Mesothelial cell of epicardium (in vitro differentiated cells): ENCODE results near the gene AK9. TPM values are rescaled to one million over a fixed set of nuclear protein-coding genes. Genes with fewer than 3 reads are reported as not detected.

ENCODE experiments used
- DNase-seq, 2 experiments: peaks; one replicate each; pipeline ENCODE4 v3.0.0; 2021; ENCODE audit warnings: low spot score in 2 of 2; ENCODE audit not compliant: unreplicated experiment in 2 of 2
- H3K27ac Mint-ChIP-seq: 2 replicates; pipeline ENCODE4 v1.8.0; 2021; ENCODE audit warnings: mixed read lengths
- H3K27me3 Mint-ChIP-seq: 2 replicates; pipeline ENCODE4 v1.8.0; 2021; ENCODE audit warnings: low read depth, mixed read lengths
- H3K36me3 Mint-ChIP-seq: 2 replicates; pipeline ENCODE4 v1.8.0; 2021; ENCODE audit warnings: mixed read lengths
- H3K4me1 Mint-ChIP-seq: 2 replicates; pipeline ENCODE4 v1.8.0; 2021; ENCODE audit warnings: mixed read lengths
- H3K4me3 Mint-ChIP-seq: 2 replicates; pipeline ENCODE4 v1.8.0; 2021; ENCODE audit warnings: mild to moderate bottlenecking, moderate library complexity, mixed read lengths
- H3K9me3 Mint-ChIP-seq: 2 replicates; pipeline ENCODE4 v1.8.0; 2021; ENCODE audit warnings: mixed read lengths
- total RNA-seq: library from RNA; stranded (reverse); gene quantifications from 3 replicates; pipeline ENCODE4 v1.2.1, GENCODE V29; 2021
- TF ChIP-seq, protein P1 (sequence below): fragments of 200-600 bp; sonication (generic); IDR thresholded peaks from one replicate; pipeline ENCODE4 v1.5.0; 2021; ENCODE audit warnings: antibody characterized with exemption; ENCODE audit not compliant: unreplicated experiment

Gene AK9
- total RNA-seq, 1 donor from 2014 or later = 6.7 TPM

DNA sequence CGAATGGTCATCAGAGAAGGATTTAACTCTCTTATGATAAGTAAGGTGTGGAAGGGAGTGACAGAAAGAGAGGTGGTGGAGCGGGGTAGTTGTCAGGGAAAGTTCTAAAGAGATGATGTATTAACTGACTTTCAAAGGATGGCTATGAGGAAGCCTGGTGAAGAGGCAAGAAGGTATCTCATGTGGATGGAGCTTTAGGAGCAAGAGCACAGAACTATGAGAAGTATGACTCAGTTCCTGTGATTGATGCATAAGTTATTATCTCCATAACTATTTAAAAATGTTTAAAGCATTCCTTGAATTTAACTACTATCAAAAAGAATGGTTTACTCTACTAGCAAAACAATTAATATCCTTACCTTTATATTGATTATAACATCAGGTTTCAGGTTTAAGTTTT, 28.8 kb downstream of the AK9 start:
- no peak for DNase-seq
- Mint-ChIP-seq H3K4me1 (no peaks in the 10 kb centered on the region), H3K36me3 (no peaks in the 10 kb centered on the region), H3K27me3 (no peaks in the 10 kb centered on the region), H3K9me3 (no peaks in the 10 kb centered on the region), H3K27ac (no peak overlapping the region), H3K4me3 (no peak overlapping the region)
- TF ChIP-seq, protein P1, sequence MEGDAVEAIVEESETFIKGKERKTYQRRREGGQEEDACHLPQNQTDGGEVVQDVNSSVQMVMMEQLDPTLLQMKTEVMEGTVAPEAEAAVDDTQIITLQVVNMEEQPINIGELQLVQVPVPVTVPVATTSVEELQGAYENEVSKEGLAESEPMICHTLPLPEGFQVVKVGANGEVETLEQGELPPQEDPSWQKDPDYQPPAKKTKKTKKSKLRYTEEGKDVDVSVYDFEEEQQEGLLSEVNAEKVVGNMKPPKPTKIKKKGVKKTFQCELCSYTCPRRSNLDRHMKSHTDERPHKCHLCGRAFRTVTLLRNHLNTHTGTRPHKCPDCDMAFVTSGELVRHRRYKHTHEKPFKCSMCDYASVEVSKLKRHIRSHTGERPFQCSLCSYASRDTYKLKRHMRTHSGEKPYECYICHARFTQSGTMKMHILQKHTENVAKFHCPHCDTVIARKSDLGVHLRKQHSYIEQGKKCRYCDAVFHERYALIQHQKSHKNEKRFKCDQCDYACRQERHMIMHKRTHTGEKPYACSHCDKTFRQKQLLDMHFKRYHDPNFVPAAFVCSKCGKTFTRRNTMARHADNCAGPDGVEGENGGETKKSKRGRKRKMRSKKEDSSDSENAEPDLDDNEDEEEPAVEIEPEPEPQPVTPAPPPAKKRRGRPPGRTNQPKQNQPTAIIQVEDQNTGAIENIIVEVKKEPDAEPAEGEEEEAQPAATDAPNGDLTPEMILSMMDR = no peak

- H3K4me3 Mint-ChIP-seq = no peak overlapping the region
- TF ChIP-seq, protein P1 = no peak
Observed at GRCh38 chr6:109660526-109661320, 30.3 kb downstream of the AK9 start.

GRCh38 chr6:109655761-109656262, 35.2 kb downstream of the AK9 start:
- TF ChIP-seq, protein P1 = no peak
- Mint-ChIP-seq H3K9me3 (no peaks in the 10 kb centered on the region), H3K36me3 (peaks cover 4% of the 10 kb centered on the region), H3K4me3 (no peak overlapping the region), H3K27ac (peak overlapping the region; percentile 62), H3K4me1 (peaks cover 16% of the 10 kb centered on the region), H3K27me3 (peaks cover 2% of the 10 kb centered on the region)
- DNase-seq = no peak

More at GRCh38 chr6:109660526-109661320, 30.3 kb downstream of the AK9 start:
- H3K9me3 Mint-ChIP-seq = no peaks in the 10 kb centered on the region
- H3K36me3 Mint-ChIP-seq = no peaks in the 10 kb centered on the region
- no peak overlapping the region for H3K27ac Mint-ChIP-seq
- no peaks in the 10 kb centered on the region for H3K27me3 Mint-ChIP-seq
- DNase-seq = no peak
- peaks cover 4% of the 10 kb centered on the region for H3K4me1 Mint-ChIP-seq

DNA sequence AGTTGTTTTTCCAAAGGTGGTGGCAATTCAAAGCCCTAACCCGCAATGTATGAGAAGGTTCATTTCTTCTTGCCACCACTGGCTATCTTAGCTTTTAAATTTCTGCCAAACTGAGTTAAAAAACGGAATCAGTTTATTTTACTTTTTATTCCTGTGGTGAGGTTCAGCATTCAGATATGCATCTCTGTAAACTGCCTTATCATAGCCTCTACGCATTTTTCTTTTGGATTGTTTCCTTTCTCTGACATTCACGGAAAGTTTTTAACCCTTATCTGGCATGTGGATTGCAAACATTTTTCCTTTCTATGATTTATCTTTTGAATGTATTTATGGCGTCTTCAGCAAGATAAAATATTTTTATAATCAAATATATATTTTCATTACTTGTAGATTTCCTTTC, 37.7 kb downstream of the AK9 start:
- TF ChIP-seq, protein P1 = no peak
- Mint-ChIP-seq H3K9me3 (peaks cover under 1% of the 10 kb centered on the region), H3K27ac (no peak overlapping the region), H3K36me3 (peaks cover 4% of the 10 kb centered on the region), H3K4me3 (no peak overlapping the region), H3K4me1 (peaks cover 16% of the 10 kb centered on the region), H3K27me3 (peaks cover 2% of the 10 kb centered on the region)
- no peak for DNase-seq

DNA sequence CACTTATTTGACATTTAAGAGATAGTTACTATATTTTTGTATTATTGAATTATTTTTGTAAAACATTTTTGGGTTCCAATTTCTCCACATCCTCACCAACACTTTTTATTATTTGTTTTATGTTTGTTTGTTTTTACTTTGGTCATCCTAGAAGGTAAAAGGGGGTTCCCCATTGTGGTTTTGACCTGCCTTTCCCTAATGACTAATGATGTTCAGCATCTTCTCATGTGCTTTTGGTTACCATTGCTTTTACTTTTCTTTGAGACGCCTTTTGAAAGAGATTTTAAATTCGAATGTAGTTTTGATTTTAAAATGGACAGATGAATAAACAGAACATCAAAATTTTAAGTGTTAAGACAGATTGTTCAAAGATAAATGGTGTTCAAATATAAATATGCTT, 46.9 kb downstream of the AK9 start:
- TF ChIP-seq, protein P1 = no peak

More for the DNA sequence above, 46.9 kb downstream of the AK9 start:
- H3K27me3 Mint-ChIP-seq = no peaks in the 10 kb centered on the region
- H3K4me3 Mint-ChIP-seq = no peak overlapping the region
- DNase-seq = no peak
- no peak overlapping the region for H3K27ac Mint-ChIP-seq
- H3K36me3 Mint-ChIP-seq = peaks cover 7% of the 10 kb centered on the region
- H3K4me1 Mint-ChIP-seq = no peaks in the 10 kb centered on the region
- peaks cover 28% of the 10 kb centered on the region for H3K9me3 Mint-ChIP-seq
